HEK293 (cell line): Measurements from ENCODE around the gene EHD3.

Source experiments
- CTCF ChIA-PET: fragments of 350-600 bp; formaldehyde crosslinking; extraction: SDS; loops from one replicate; lab custom pipeline; 2021; ENCODE audit warnings: antibody characterized with exemption; lab: Yijun Ruan, JAX
- POLR2A ChIA-PET: fragments of 300-600 bp; formaldehyde crosslinking; extraction: SDS; loops from one replicate; lab custom pipeline; 2020; ENCODE audit warnings: antibody characterized with exemption, inconsistent platforms; lab: Yijun Ruan, JAX
- H3K27ac ChIP-seq: fragments of 200-500 bp; sonication (Bioruptor generic); 2 replicates; pipeline ENCODE4 v1.5.1; 2014; ENCODE audit warnings: low read depth, low read length, control low read depth, inconsistent platforms; ENCODE audit errors: extremely low read depth
- H3K36me3 ChIP-seq, 2 experiments: fragments of 200-500 bp in 1 of 2; sonication (Bioruptor generic) in 1 of 2; 1 replicate in 1 of 2; 2 replicates in 1 of 2; pipeline ENCODE4 v1.5.1; 2014 to 2017; ENCODE audit warnings: inconsistent platforms in 2 of 2, low read length in 2 of 2; ENCODE audit not compliant: control insufficient read depth in 2 of 2, insufficient read depth in 1 of 2
- H3K4me1 ChIP-seq: fragments of 200-500 bp; sonication (Bioruptor generic); 2 replicates; pipeline ENCODE4 v1.5.1; 2014; ENCODE audit warnings: mild to moderate bottlenecking, low read length, inconsistent platforms; ENCODE audit not compliant: control insufficient read depth, insufficient read depth
- H3K4me3 ChIP-seq: 2 replicates; pipeline ENCODE4 v1.5.1; 2011; ENCODE audit warnings: low read depth, mild to moderate bottlenecking, control low read depth, low read length, moderate library complexity
- H3K9me3 ChIP-seq: fragments of 200-500 bp; sonication (Bioruptor generic); 2 replicates; pipeline ENCODE4 v1.5.1; 2014; ENCODE audit warnings: low read depth, low read length, inconsistent platforms; ENCODE audit not compliant: control insufficient read depth, insufficient read depth
- AEBP2 ChIP-seq: fragments of 450-650 bp; formaldehyde crosslinking; IDR thresholded peaks from 2 replicates; pipeline ENCODE4 v1.5.1; 2016; ENCODE audit warnings: missing biosample characterization, missing genetic modification characterization, borderline replicate concordance
- GLI2 ChIP-seq: fragments of 450-650 bp; formaldehyde crosslinking; IDR thresholded peaks from 2 replicates; pipeline ENCODE4; 2017; ENCODE audit warnings: missing biosample characterization, missing genetic modification characterization, low read depth, borderline replicate concordance
- GLIS2 ChIP-seq: fragments of 450-650 bp; formaldehyde crosslinking; IDR thresholded peaks from 2 replicates; pipeline ENCODE4 v1.5.1; 2016; ENCODE audit warnings: missing biosample characterization, missing genetic modification characterization
- KLF17 ChIP-seq: fragments of 450-650 bp; formaldehyde crosslinking; IDR thresholded peaks from 2 replicates; pipeline ENCODE4 v1.5.1; 2016; ENCODE audit warnings: missing biosample characterization, missing genetic modification characterization
- TSHZ1 ChIP-seq: fragments of 450-650 bp; formaldehyde crosslinking; IDR thresholded peaks from 2 replicates; pipeline ENCODE4 v1.5.1; 2016; ENCODE audit warnings: missing biosample characterization, missing genetic modification characterization, borderline replicate concordance
- ZBTB21 ChIP-seq: fragments of 450-650 bp; formaldehyde crosslinking; IDR thresholded peaks from 2 replicates; pipeline ENCODE4 v1.5.1; 2017; ENCODE audit warnings: missing biosample characterization, missing genetic modification characterization
- ZNF140 ChIP-seq: fragments of 450-650 bp; formaldehyde crosslinking; IDR thresholded peaks from 2 replicates; pipeline ENCODE4 v1.5.1; 2016; ENCODE audit warnings: missing biosample characterization, missing genetic modification characterization
- ZNF155 ChIP-seq: fragments of 450-650 bp; formaldehyde crosslinking; IDR thresholded peaks from 2 replicates; pipeline ENCODE4 v1.5.1; 2016; ENCODE audit warnings: missing biosample characterization, missing genetic modification characterization
- ZNF214 ChIP-seq: fragments of 450-650 bp; formaldehyde crosslinking; IDR thresholded peaks from 2 replicates; pipeline ENCODE4 v1.5.1; 2017; ENCODE audit warnings: missing biosample characterization, mild to moderate bottlenecking, missing genetic modification characterization, borderline replicate concordance
- ZNF223 ChIP-seq: fragments of 450-650 bp; formaldehyde crosslinking; IDR thresholded peaks from 2 replicates; pipeline ENCODE4 v1.5.1; 2016; ENCODE audit warnings: missing biosample characterization, missing genetic modification characterization
- ZNF423 ChIP-seq: fragments of 450-650 bp; formaldehyde crosslinking; IDR thresholded peaks from 2 replicates; pipeline ENCODE4 v1.5.1; 2016; ENCODE audit warnings: missing biosample characterization, missing genetic modification characterization
- ZNF48 ChIP-seq: fragments of 450-650 bp; formaldehyde crosslinking; IDR thresholded peaks from 2 replicates; pipeline ENCODE4 v1.5.1; 2016; ENCODE audit warnings: missing biosample characterization, missing genetic modification characterization
- ZNF510 ChIP-seq: fragments of 450-650 bp; formaldehyde crosslinking; IDR thresholded peaks from 2 replicates; pipeline ENCODE4 v1.5.1; 2018; ENCODE audit warnings: mild to moderate bottlenecking, missing genetic modification characterization, missing biosample characterization; ENCODE audit not compliant: insufficient replicate concordance
- ZNF521 ChIP-seq: fragments of 450-650 bp; formaldehyde crosslinking; IDR thresholded peaks from 2 replicates; pipeline ENCODE4 v1.5.1; 2017; ENCODE audit warnings: missing biosample characterization, mild to moderate bottlenecking, missing genetic modification characterization
- ZNF621 ChIP-seq: fragments of 450-650 bp; formaldehyde crosslinking; IDR thresholded peaks from 2 replicates; pipeline ENCODE4 v1.5.1; 2017; ENCODE audit warnings: missing biosample characterization, missing genetic modification characterization
- ZNF626 ChIP-seq: fragments of 450-650 bp; sonication (Bioruptor Pico); formaldehyde crosslinking; IDR thresholded peaks from 2 replicates; pipeline ENCODE4 v1.5.1; 2018; ENCODE audit warnings: missing biosample characterization, missing genetic modification characterization, inconsistent platforms
- ZNF645 ChIP-seq: fragments of 450-650 bp; formaldehyde crosslinking; IDR thresholded peaks from 2 replicates; pipeline ENCODE4; 2016; ENCODE audit warnings: missing biosample characterization, missing genetic modification characterization
- ZNF768 ChIP-seq: fragments of 450-650 bp; formaldehyde crosslinking; IDR thresholded peaks from 2 replicates; pipeline ENCODE4 v1.5.1; 2018; ENCODE audit warnings: missing biosample characterization, mild to moderate bottlenecking, missing genetic modification characterization
- TF ChIP-seq, protein P1 (sequence below): IDR thresholded peaks from 2 replicates; pipeline ENCODE4 v1.6.1; 2011; ENCODE audit warnings: mild to moderate bottlenecking, low read depth, low read length, borderline replicate concordance

Gene EHD3

GRCh38 chr2:31286961-31287550 is 53.1 kb downstream of the EHD3 start:
- Histone ChIP-seq H3K4me3 (no peak overlapping the region), H3K36me3 (no peaks in the 10 kb centered on the region), H3K4me1 (0 out of 2 replicates have a peak, but pooled peaks cover 2% of the 10 kb centered on the region), H3K9me3 (no peaks in the 10 kb centered on the region), H3K27ac (no peak overlapping the region)
- no peak for TF ChIP-seq ZNF645
- TF ChIP-seq ZNF140, result no peak
- no peak for TF ChIP-seq ZNF155 (tag by site-specific recombination)
- CTCF ChIA-PET, result interaction anchor here (0.7 to 1.9 kb wide), 2 partner anchors 53 to 570 kb away, joined by 4 to 5 read pairs; partner anchors contain the start of gene EHD3
- POLR2A ChIA-PET, result interaction anchor here (0.7 kb wide), 1 partner anchor 8 kb away, joined by 10 read pairs; no protein-coding TSS in a partner anchor

DNA sequence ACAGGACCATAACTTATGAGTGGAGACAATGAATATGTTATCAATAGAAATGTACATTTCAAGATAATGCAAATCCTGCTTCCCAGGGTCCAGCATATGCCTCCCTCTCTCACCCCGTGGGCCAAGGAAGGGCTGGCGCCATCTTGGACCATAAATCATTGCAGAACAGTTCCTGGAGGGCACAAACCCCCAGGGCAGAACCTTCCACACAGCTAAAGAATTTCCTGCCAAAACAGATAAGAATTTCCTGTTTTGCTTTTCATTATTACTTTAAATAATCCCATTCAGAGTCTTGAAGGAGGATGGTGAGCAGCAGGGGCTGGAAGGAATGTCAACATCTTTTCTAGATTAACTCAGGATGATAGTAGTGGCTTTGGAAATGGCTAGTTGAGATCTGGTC is 53.7 kb downstream of the EHD3 start:
- POLR2A ChIA-PET, result no interaction called here
- TF ChIP-seq, protein P1, sequence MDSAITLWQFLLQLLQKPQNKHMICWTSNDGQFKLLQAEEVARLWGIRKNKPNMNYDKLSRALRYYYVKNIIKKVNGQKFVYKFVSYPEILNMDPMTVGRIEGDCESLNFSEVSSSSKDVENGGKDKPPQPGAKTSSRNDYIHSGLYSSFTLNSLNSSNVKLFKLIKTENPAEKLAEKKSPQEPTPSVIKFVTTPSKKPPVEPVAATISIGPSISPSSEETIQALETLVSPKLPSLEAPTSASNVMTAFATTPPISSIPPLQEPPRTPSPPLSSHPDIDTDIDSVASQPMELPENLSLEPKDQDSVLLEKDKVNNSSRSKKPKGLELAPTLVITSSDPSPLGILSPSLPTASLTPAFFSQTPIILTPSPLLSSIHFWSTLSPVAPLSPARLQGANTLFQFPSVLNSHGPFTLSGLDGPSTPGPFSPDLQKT, result no peak
- no peak for TF ChIP-seq ZNF510 (tag by site-specific recombination)
- no peak for TF ChIP-seq ZNF621 (tag by site-specific recombination)
- no peak for TF ChIP-seq TSHZ1 (tag by site-specific recombination)
- no peak for TF ChIP-seq ZNF214 (tag by site-specific recombination)
- TF ChIP-seq GLIS2 (tag by site-specific recombination), result no peak
- no peak for TF ChIP-seq ZNF48 (tag by site-specific recombination)
- no peak for TF ChIP-seq ZNF626 (tag by site-specific recombination)
- no peak for TF ChIP-seq AEBP2 (tag by site-specific recombination)
- no peak for TF ChIP-seq ZNF521 (tag by site-specific recombination)
- no peak for TF ChIP-seq ZBTB21 (tag by site-specific recombination)
- TF ChIP-seq ZNF423 (tag by site-specific recombination), result no peak
- TF ChIP-seq KLF17 (tag by site-specific recombination), result no peak
- no peak for TF ChIP-seq GLI2 (tag by site-specific recombination)
- no peak for TF ChIP-seq ZNF768 (tag by site-specific recombination)
- no peak for TF ChIP-seq ZNF223 (tag by site-specific recombination)
- TF ChIP-seq, all 188 proteins: peak for 0
- H3K27ac ChIP-seq, result no peak overlapping the region
- H3K9me3 ChIP-seq, result no peaks in the 10 kb centered on the region
- no peak overlapping the region for H3K4me3 ChIP-seq
- H3K4me1 ChIP-seq, result 0 out of 2 replicates have a peak, but pooled peaks cover 2% of the 10 kb centered on the region
- no peaks in the 10 kb centered on the region for H3K36me3 ChIP-seq
- CTCF ChIA-PET, result interaction anchor here (1.9 kb wide), 1 partner anchor 54 kb away, joined by 5 read pairs; the partner anchor contains the start of gene EHD3
